NCI-H1436 treated with DMSO at 0.1 percent for 48 hours (cell line): Measurements from ENCODE around the gene WDR64.
"Not testable (repeated sequence)": the region's sequence is repeated elsewhere in the genome, so short reads cannot be mapped to it uniquely, and the experiment has no call there.

Experiments
- DNase-seq: peaks from one replicate; lab custom pipeline; 2025; lab: John Stamatoyannopoulos, UW

Gene WDR64

GRCh38 chr1:241701483-241702295 is 49.6 kb downstream of the WDR64 start:
- DNase-seq, result no peak

- DNase-seq, result no peak
Measured at GRCh38 chr1:241702442-241703373, 50.6 kb downstream of the WDR64 start.

GRCh38 chr1:241703739-241704138 is 51.7 kb downstream of the WDR64 start:
- DNase-seq, result not testable (repeated sequence)

- no peak for DNase-seq
Measured at GRCh38 chr1:241706257-241706656, 54.2 kb downstream of the WDR64 start.

GRCh38 chr1:241706967-241707366 is 54.9 kb downstream of the WDR64 start:
- no peak for DNase-seq

GRCh38 chr1:241707442-241707841 is 55.4 kb downstream of the WDR64 start:
- no peak for DNase-seq

- no peak for DNase-seq
Measured at GRCh38 chr1:241711326-241711725, 59.2 kb downstream of the WDR64 start.

- DNase-seq, result no peak
Measured at GRCh38 chr1:241713316-241713715, 61.2 kb downstream of the WDR64 start.

GRCh38 chr1:241714321-241715218 is 62.5 kb downstream of the WDR64 start:
- DNase-seq, result peak; percentile 25

GRCh38 chr1:241715435-241715834 is 63.4 kb downstream of the WDR64 start:
- peak; percentile 43 for DNase-seq

GRCh38 chr1:241715956-241716355 is 63.9 kb downstream of the WDR64 start:
- no peak for DNase-seq

GRCh38 chr1:241716915-241717656 is 65.0 kb downstream of the WDR64 start:
- no peak for DNase-seq

GRCh38 chr1:241717975-241718374 is 65.9 kb downstream of the WDR64 start:
- peak; percentile 69 for DNase-seq

GRCh38 chr1:241721011-241721410 is 68.9 kb downstream of the WDR64 start:
- no peak for DNase-seq

- no peak for DNase-seq
Measured at GRCh38 chr1:241722947-241723346, 70.9 kb downstream of the WDR64 start.

GRCh38 chr1:241724741-241725356 is 72.8 kb downstream of the WDR64 start:
- DNase-seq, result no peak

- no peak for DNase-seq
Measured at GRCh38 chr1:241730031-241730430, 78.0 kb downstream of the WDR64 start.

- DNase-seq, result no peak
Measured at GRCh38 chr1:241733899-241734298, 81.8 kb downstream of the WDR64 start.

- no peak for DNase-seq
Measured at GRCh38 chr1:241734533-241734932, 82.5 kb downstream of the WDR64 start.

- DNase-seq, result not testable (repeated sequence)
Measured at GRCh38 chr1:241735493-241735926, 83.4 kb downstream of the WDR64 start.

- DNase-seq, result peak; percentile 44
Measured at GRCh38 chr1:241736387-241736786, 84.3 kb downstream of the WDR64 start.
